DND-41 (cell line): ENCODE results near the gene C1orf216.

Source experiments
- ATAC-seq: fragments of 200-7000 bp; cut with Tn5 transposase; 3 replicates; pipeline ENCODE4 v1.9.1; 2021; ENCODE audit warnings: low read depth; ENCODE audit not compliant: insufficient read depth
- DNase-seq: peaks from one replicate; pipeline ENCODE4 v3.0.0-alpha.2; 2020
- H2AFZ ChIP-seq: 2 replicates; pipeline ENCODE4 v1.6.0; 2012; ENCODE audit warnings: low read depth, low read length
- H3K27ac ChIP-seq: 2 replicates; pipeline ENCODE4 v1.5.1; 2012; ENCODE audit warnings: low read length, inconsistent platforms
- H3K27me3 ChIP-seq: fragments of 200-600 bp; sonication (generic); 2 replicates; pipeline ENCODE4 v1.6.0; 2012; ENCODE audit warnings: low read length, mild to moderate bottlenecking, inconsistent platforms; ENCODE audit not compliant: insufficient read depth, poor library complexity
- H3K36me3 ChIP-seq: 2 replicates; pipeline ENCODE4 v1.5.1; 2012; ENCODE audit warnings: low read length, inconsistent platforms; ENCODE audit not compliant: insufficient read depth
- H3K4me1 ChIP-seq: 2 replicates; pipeline ENCODE4 v1.5.1; 2012; ENCODE audit warnings: mild to moderate bottlenecking, low read length; ENCODE audit not compliant: insufficient read depth
- H3K4me2 ChIP-seq: 2 replicates; pipeline ENCODE4 v1.6.0; 2012; ENCODE audit warnings: mild to moderate bottlenecking, moderate library complexity, low read length, inconsistent platforms; ENCODE audit not compliant: insufficient read depth
- H3K4me3 ChIP-seq, 2 experiments: fragments of 200-600 bp in 1 of 2; shearing (Covaris generic) in 1 of 2; 2 replicates each; pipeline ENCODE4 v1.5.1; 2012 to 2016; ENCODE audit warnings: inconsistent platforms in 2 of 2, low read length in 2 of 2, mild to moderate bottlenecking in 2 of 2, low read depth in 1 of 2, moderate library complexity in 1 of 2
- H3K79me2 ChIP-seq: 2 replicates; pipeline ENCODE4 v1.6.0; 2012; ENCODE audit warnings: low read length, inconsistent platforms; ENCODE audit not compliant: insufficient read depth
- H3K9ac ChIP-seq: 2 replicates; pipeline ENCODE4 v1.6.0; 2012; ENCODE audit warnings: low read depth, mild to moderate bottlenecking, inconsistent platforms, low read length, moderate library complexity
- H3K9me3 ChIP-seq: 2 replicates; pipeline ENCODE4 v1.5.1; 2012; ENCODE audit warnings: low read length, moderate library complexity, mild to moderate bottlenecking, inconsistent platforms; ENCODE audit not compliant: insufficient read depth, severe bottlenecking
- H4K20me1 ChIP-seq: 2 replicates; pipeline ENCODE4 v1.6.0; 2012; ENCODE audit warnings: low read length; ENCODE audit not compliant: insufficient read depth
- CTCF ChIP-seq: IDR thresholded peaks from 2 replicates; pipeline ENCODE4 v1.5.1; 2012; ENCODE audit warnings: borderline replicate concordance, low read length, moderate library complexity, mild to moderate bottlenecking; ENCODE audit not compliant: poor library complexity, severe bottlenecking; ENCODE audit errors: extremely low read depth
- EZH2 ChIP-seq: IDR thresholded peaks from 3 replicates; pipeline ENCODE4 v1.6.1; 2012; ENCODE audit warnings: borderline replicate concordance, low read depth, mild to moderate bottlenecking, moderate library complexity, low read length, inconsistent platforms; ENCODE audit not compliant: severe bottlenecking

C1orf216 gene

GRCh38 chr1:35680271-35680670, 38.4 kb downstream of the C1orf216 start:
- no peak for ATAC-seq
- DNase-seq: no peak
- peaks cover 24% of the 10 kb centered on the region for H3K27me3 ChIP-seq
- H2AFZ ChIP-seq: no peak overlapping the region
- TF ChIP-seq CTCF (no peak), EZH2 (no peak)
- H3K79me2 ChIP-seq: no peaks in the 10 kb centered on the region
- H3K4me1 ChIP-seq: no peaks in the 10 kb centered on the region
- H3K9me3 ChIP-seq: no peaks in the 10 kb centered on the region
- H3K4me3 ChIP-seq: no peak overlapping the region
- no peaks in the 10 kb centered on the region for H3K36me3 ChIP-seq
- H4K20me1 ChIP-seq: no peaks in the 10 kb centered on the region
- no peak overlapping the region for H3K9ac ChIP-seq
- H3K27ac ChIP-seq: no peak overlapping the region
- H3K4me2 ChIP-seq: no peak overlapping the region

GRCh38 chr1:35675773-35676172, 42.9 kb downstream of the C1orf216 start:
- H3K9me3 ChIP-seq: no peaks in the 10 kb centered on the region
- DNase-seq (no peak), ATAC-seq (no peak)
- no peak overlapping the region for H3K4me2 ChIP-seq
- no peak overlapping the region for H3K9ac ChIP-seq
- peaks cover 5% of the 10 kb centered on the region for H3K27me3 ChIP-seq
- H3K27ac ChIP-seq: no peak overlapping the region
- TF ChIP-seq EZH2 (no peak), CTCF (no peak)
- H3K36me3 ChIP-seq: no peaks in the 10 kb centered on the region
- H3K79me2 ChIP-seq: no peaks in the 10 kb centered on the region
- no peak overlapping the region for H3K4me3 ChIP-seq
- H3K4me1 ChIP-seq: no peaks in the 10 kb centered on the region
- H2AFZ ChIP-seq: no peak overlapping the region
- no peaks in the 10 kb centered on the region for H4K20me1 ChIP-seq

DNA sequence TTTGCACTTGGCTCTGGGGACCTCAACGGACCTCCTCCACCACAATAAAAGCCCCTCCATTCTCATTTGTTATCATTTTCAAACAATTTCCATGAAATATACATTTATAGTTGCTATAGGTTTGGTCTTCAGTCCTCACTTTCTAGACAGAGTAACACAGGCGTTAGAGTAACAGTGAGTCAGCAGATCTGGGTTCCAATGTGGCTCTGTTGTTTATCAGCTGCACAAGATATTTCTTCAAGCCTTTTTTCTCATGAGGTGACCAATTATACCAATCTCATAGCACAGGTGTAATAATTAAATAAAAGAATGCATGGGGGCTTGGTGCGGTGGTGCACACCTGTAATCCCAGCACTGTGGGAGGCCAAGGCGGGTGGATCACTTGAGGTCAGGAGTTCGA, 44.6 kb downstream of the C1orf216 start:
- no peak overlapping the region for H3K4me2 ChIP-seq
- TF ChIP-seq EZH2 (no peak), CTCF (no peak)
- no peaks in the 10 kb centered on the region for H4K20me1 ChIP-seq
- ATAC-seq (no peak), DNase-seq (no peak)
- no peak overlapping the region for H3K27ac ChIP-seq
- no peaks in the 10 kb centered on the region for H3K79me2 ChIP-seq
- no peak overlapping the region for H3K9ac ChIP-seq
- H2AFZ ChIP-seq: no peak overlapping the region
- no peak overlapping the region for H3K4me3 ChIP-seq
- H3K27me3 ChIP-seq: peaks cover 5% of the 10 kb centered on the region
- no peaks in the 10 kb centered on the region for H3K4me1 ChIP-seq
- H3K36me3 ChIP-seq: no peaks in the 10 kb centered on the region
- H3K9me3 ChIP-seq: no peaks in the 10 kb centered on the region

- H3K36me3 ChIP-seq: no peaks in the 10 kb centered on the region
- no peaks in the 10 kb centered on the region for H3K27me3 ChIP-seq
- H2AFZ ChIP-seq: no peak overlapping the region
- no peak overlapping the region for H3K9ac ChIP-seq
- H3K9me3 ChIP-seq: no peaks in the 10 kb centered on the region
- TF ChIP-seq CTCF: no peak
- TF ChIP-seq EZH2: no peak
- H4K20me1 ChIP-seq: no peaks in the 10 kb centered on the region
- no peaks in the 10 kb centered on the region for H3K4me1 ChIP-seq
- H3K4me3 ChIP-seq: no peak overlapping the region
- no peak overlapping the region for H3K27ac ChIP-seq
- no peaks in the 10 kb centered on the region for H3K79me2 ChIP-seq
- ATAC-seq (no peak), DNase-seq (no peak)
- no peak overlapping the region for H3K4me2 ChIP-seq
Measured at GRCh38 chr1:35672116-35672515, 46.6 kb downstream of the C1orf216 start.
